Neural cell (in vitro differentiated cells): Measurements from ENCODE around the gene SPATA7. TPM values are rescaled to one million over a fixed set of nuclear protein-coding genes. Genes with fewer than 3 reads are reported as not detected.
A peak's percentile ranks its signal among the peaks of the same experiment; 100 is the strongest.

ENCODE experiments used
- H2AFZ ChIP-seq: fragments of 200-600, 300-800 bp; sonication (generic), shearing (Covaris generic); 2 replicates; pipeline ENCODE4 v1.6.0; 2014; ENCODE audit warnings: low read depth, mild to moderate bottlenecking, antibody characterized with exemption, low read length, moderate library complexity
- H3F3A ChIP-seq: fragments of 200-600 bp; shearing (Covaris generic); 2 replicates; pipeline ENCODE4 v1.6.1; 2016; ENCODE audit warnings: mild to moderate bottlenecking, moderate library complexity, mixed read lengths, antibody characterized with exemption, low read length; ENCODE audit not compliant: insufficient read depth, poor library complexity, severe bottlenecking
- H3K27ac ChIP-seq: fragments of 200-600, 300-800 bp; sonication (generic), shearing (Covaris generic); 2 replicates; pipeline ENCODE4 v1.5.1; 2014; ENCODE audit warnings: mild to moderate bottlenecking, low read length, moderate library complexity
- H3K27me3 ChIP-seq: fragments of 300-800, 200-600 bp; sonication (generic), shearing (Covaris generic); 2 replicates; pipeline ENCODE4 v1.6.0; 2014; ENCODE audit warnings: mild to moderate bottlenecking, low read depth, low read length, moderate library complexity; ENCODE audit not compliant: insufficient read depth
- H3K36me3 ChIP-seq: fragments of 300-800, 200-600 bp; sonication (generic), shearing (Covaris generic); 2 replicates; pipeline ENCODE4 v1.5.1; 2014; ENCODE audit warnings: mild to moderate bottlenecking, antibody characterized with exemption, low read length, moderate library complexity; ENCODE audit not compliant: insufficient read depth
- H3K4me2 ChIP-seq: fragments of 300-800, 200-600 bp; sonication (generic), shearing (Covaris generic); 2 replicates; pipeline ENCODE4 v1.6.0; 2014; ENCODE audit warnings: mild to moderate bottlenecking, low read length
- H3K4me3 ChIP-seq: fragments of 300-800, 200-600 bp; sonication (generic), shearing (Covaris generic); 2 replicates; pipeline ENCODE4 v1.5.1; 2014; ENCODE audit warnings: mild to moderate bottlenecking, low read length, moderate library complexity
- H3K79me2 ChIP-seq: fragments of 200-600 bp; shearing (Covaris generic); replicated peaks from 2 replicates; pipeline ENCODE4 v1.6.0; 2014; ENCODE audit warnings: mild to moderate bottlenecking, low read length, moderate library complexity; ENCODE audit not compliant: insufficient read depth
- H3K9ac ChIP-seq: fragments of 300-800, 200-600 bp; sonication (generic), shearing (Covaris generic); 2 replicates; pipeline ENCODE4 v1.6.1; 2016; ENCODE audit warnings: mild to moderate bottlenecking, low read length, mixed read lengths
- H3K9me2 ChIP-seq: fragments of 200-600 bp; shearing (Covaris generic); 2 replicates; pipeline ENCODE4 v1.6.1; 2016; ENCODE audit warnings: mild to moderate bottlenecking, low read length, mixed read lengths; ENCODE audit not compliant: insufficient read depth
- H3K9me3 ChIP-seq: fragments of 200-600, 300-800 bp; sonication (generic), shearing (Covaris generic); 2 replicates; pipeline ENCODE4 v1.6.1; 2016; ENCODE audit warnings: mild to moderate bottlenecking, mixed run types, low read length, moderate library complexity, mixed read lengths
- H4K20me1 ChIP-seq: fragments of 200-600 bp; shearing (Covaris generic); 2 replicates; pipeline ENCODE4 v1.6.1; 2016; ENCODE audit warnings: mild to moderate bottlenecking, mixed run types; ENCODE audit not compliant: insufficient read depth
- EP300 ChIP-seq: fragments of 450-650 bp; conservative IDR thresholded peaks from 2 replicates; pipeline ENCODE4 v1.6.1; 2014; ENCODE audit warnings: antibody characterized with exemption, mild to moderate bottlenecking, moderate library complexity; ENCODE audit not compliant: poor library complexity, severe bottlenecking
- EZH2 ChIP-seq: fragments of 200-600, 300-800 bp; shearing (Covaris generic), sonication (generic); IDR thresholded peaks from 2 replicates; pipeline ENCODE4 v1.6.1; 2014; ENCODE audit warnings: antibody characterized with exemption, low read length, borderline replicate concordance, mild to moderate bottlenecking; ENCODE audit not compliant: insufficient read depth, poor library complexity, severe bottlenecking
- MXI1 ChIP-seq: fragments of 450-650 bp; conservative IDR thresholded peaks from 2 replicates; pipeline ENCODE4 v1.6.1; 2014; ENCODE audit warnings: antibody characterized with exemption, mild to moderate bottlenecking; ENCODE audit not compliant: poor library complexity, severe bottlenecking
- POLR2AphosphoS5 ChIP-seq: IDR thresholded peaks from 2 replicates; pipeline ENCODE4 v1.6.1; 2012
- RAD21 ChIP-seq: fragments of 450-650 bp; conservative IDR thresholded peaks from 2 replicates; pipeline ENCODE4 v1.6.1; 2014; ENCODE audit warnings: antibody characterized with exemption, mild to moderate bottlenecking, moderate library complexity
- SMC3 ChIP-seq: fragments of 450-650 bp; conservative IDR thresholded peaks from 2 replicates; pipeline ENCODE4 v1.6.1; 2014; ENCODE audit warnings: antibody characterized with exemption, mild to moderate bottlenecking, moderate library complexity; ENCODE audit not compliant: poor library complexity
- TAF1 ChIP-seq: IDR thresholded peaks from 2 replicates; pipeline ENCODE4 v1.6.1; 2012; ENCODE audit warnings: low read depth
- polyA plus RNA-seq: library from polyadenylated mRNA; depleted of rRNA; stranded (reverse); fragments of >200 nt; gene quantifications from 2 replicates; pipeline ENCODE4 v1.2.3, GENCODE V29; 2014
- TF ChIP-seq, protein P1 (sequence below): fragments of 450-650 bp; IDR thresholded peaks from 2 replicates; pipeline ENCODE4 v1.5.1; 2014; ENCODE audit warnings: antibody characterized with exemption, mild to moderate bottlenecking, moderate library complexity; ENCODE audit not compliant: poor library complexity, severe bottlenecking
- TF ChIP-seq, protein P2 (sequence below): IDR thresholded peaks from 2 replicates; pipeline ENCODE4 v1.6.1; 2012; ENCODE audit warnings: borderline replicate concordance

The SPATA7 gene
- polyA plus RNA-seq, 1 donor from 2014 or later, result 31.4 TPM

DNA sequence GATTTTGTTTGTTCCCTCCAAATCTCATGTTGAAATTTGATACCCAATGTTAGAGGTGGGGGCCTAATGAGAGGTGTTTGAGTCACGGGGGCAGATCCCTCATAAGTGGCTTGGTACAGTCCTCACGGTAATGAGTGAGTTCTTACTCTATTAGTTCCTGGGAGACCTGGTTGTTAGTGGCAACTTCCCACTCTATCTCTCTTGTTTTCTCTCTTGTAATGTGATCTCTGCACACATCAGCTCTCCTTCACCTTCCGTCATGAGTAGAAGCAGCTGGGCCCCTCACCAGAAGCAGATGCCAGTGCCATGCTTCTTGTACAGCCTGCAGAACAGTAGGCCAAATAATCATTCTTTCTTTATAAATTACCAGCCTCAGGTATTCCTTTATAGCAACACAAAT, 32.8 kb upstream of the SPATA7 start:
- Histone ChIP-seq H3K27ac (peak overlapping the region; percentile 64), H3K36me3 (no peaks in the 10 kb centered on the region), H3K4me3 (no peak overlapping the region), H3K79me2 (no peaks in the 10 kb centered on the region), H3K27me3 (no peaks in the 10 kb centered on the region), H3K9me3 (no peaks in the 10 kb centered on the region), H4K20me1 (no peaks in the 10 kb centered on the region), H3K9ac (no peak overlapping the region), H3K9me2 (no peaks in the 10 kb centered on the region), H3K4me2 (no peak overlapping the region), H3F3A (no peaks in the 10 kb centered on the region), H2AFZ (no peak overlapping the region)
- no peak for TF ChIP-seq EZH2
- TF ChIP-seq, protein P1, sequence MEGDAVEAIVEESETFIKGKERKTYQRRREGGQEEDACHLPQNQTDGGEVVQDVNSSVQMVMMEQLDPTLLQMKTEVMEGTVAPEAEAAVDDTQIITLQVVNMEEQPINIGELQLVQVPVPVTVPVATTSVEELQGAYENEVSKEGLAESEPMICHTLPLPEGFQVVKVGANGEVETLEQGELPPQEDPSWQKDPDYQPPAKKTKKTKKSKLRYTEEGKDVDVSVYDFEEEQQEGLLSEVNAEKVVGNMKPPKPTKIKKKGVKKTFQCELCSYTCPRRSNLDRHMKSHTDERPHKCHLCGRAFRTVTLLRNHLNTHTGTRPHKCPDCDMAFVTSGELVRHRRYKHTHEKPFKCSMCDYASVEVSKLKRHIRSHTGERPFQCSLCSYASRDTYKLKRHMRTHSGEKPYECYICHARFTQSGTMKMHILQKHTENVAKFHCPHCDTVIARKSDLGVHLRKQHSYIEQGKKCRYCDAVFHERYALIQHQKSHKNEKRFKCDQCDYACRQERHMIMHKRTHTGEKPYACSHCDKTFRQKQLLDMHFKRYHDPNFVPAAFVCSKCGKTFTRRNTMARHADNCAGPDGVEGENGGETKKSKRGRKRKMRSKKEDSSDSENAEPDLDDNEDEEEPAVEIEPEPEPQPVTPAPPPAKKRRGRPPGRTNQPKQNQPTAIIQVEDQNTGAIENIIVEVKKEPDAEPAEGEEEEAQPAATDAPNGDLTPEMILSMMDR, result no peak
- TF ChIP-seq POLR2AphosphoS5, result no peak

DNA sequence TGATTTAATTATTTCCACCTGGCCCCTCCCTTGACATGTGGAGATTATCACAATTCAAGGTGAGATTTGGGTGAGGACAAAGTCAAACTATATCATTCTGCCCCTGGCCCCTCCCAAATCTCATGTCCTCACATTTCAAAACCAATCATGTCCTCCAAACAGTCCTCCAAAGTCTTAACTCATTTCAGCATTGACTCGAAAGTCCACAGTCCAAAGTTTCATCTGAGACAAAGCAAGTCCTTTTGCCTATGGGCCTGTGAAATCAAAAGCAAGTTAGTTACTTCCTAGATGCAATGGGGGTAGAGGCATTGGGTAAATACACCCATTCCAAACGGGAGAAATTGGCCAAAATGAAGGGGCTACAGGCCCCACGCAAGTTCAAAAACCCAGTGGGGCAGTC, 31.1 kb upstream of the SPATA7 start:
- H3K36me3 ChIP-seq, result no peaks in the 10 kb centered on the region
- no peaks in the 10 kb centered on the region for H3K9me2 ChIP-seq
- TF ChIP-seq MXI1 (no peak), RAD21 (no peak), POLR2AphosphoS5 (no peak), EZH2 (no peak), EP300 (no peak), TAF1 (no peak), SMC3 (no peak)
- TF ChIP-seq, protein P2, sequence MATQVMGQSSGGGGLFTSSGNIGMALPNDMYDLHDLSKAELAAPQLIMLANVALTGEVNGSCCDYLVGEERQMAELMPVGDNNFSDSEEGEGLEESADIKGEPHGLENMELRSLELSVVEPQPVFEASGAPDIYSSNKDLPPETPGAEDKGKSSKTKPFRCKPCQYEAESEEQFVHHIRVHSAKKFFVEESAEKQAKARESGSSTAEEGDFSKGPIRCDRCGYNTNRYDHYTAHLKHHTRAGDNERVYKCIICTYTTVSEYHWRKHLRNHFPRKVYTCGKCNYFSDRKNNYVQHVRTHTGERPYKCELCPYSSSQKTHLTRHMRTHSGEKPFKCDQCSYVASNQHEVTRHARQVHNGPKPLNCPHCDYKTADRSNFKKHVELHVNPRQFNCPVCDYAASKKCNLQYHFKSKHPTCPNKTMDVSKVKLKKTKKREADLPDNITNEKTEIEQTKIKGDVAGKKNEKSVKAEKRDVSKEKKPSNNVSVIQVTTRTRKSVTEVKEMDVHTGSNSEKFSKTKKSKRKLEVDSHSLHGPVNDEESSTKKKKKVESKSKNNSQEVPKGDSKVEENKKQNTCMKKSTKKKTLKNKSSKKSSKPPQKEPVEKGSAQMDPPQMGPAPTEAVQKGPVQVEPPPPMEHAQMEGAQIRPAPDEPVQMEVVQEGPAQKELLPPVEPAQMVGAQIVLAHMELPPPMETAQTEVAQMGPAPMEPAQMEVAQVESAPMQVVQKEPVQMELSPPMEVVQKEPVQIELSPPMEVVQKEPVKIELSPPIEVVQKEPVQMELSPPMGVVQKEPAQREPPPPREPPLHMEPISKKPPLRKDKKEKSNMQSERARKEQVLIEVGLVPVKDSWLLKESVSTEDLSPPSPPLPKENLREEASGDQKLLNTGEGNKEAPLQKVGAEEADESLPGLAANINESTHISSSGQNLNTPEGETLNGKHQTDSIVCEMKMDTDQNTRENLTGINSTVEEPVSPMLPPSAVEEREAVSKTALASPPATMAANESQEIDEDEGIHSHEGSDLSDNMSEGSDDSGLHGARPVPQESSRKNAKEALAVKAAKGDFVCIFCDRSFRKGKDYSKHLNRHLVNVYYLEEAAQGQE, result no peak
- TF ChIP-seq, protein P1, result no peak
- no peak overlapping the region for H3K27ac ChIP-seq
- H3K9ac ChIP-seq, result no peak overlapping the region
- H3K79me2 ChIP-seq, result no peaks in the 10 kb centered on the region
- H4K20me1 ChIP-seq, result no peaks in the 10 kb centered on the region
- no peak overlapping the region for H2AFZ ChIP-seq
- no peaks in the 10 kb centered on the region for H3F3A ChIP-seq
- no peaks in the 10 kb centered on the region for H3K9me3 ChIP-seq
- H3K27me3 ChIP-seq, result no peaks in the 10 kb centered on the region
- no peak overlapping the region for H3K4me2 ChIP-seq
- no peak overlapping the region for H3K4me3 ChIP-seq
